GM18505 (cell line): ENCODE measurements around the gene PKNOX2.

Experiments used
- ATAC-seq: cut with Tn5 transposase; IDR thresholded peaks from one replicate; pipeline ENCODE4 v1.9.1; 2021; ENCODE audit not compliant: unreplicated experiment
- POLR2A ChIP-seq: IDR thresholded peaks from 4 replicates; pipeline ENCODE4 v1.6.1; 2011; ENCODE audit warnings: borderline replicate concordance; ENCODE audit not compliant: insufficient read depth, insufficient read length; ENCODE audit errors: extremely low read depth

The PKNOX2 gene

GRCh38 chr11:125320347-125321076, 156.0 kb downstream of the PKNOX2 start:
- TF ChIP-seq POLR2A, result no peak
- no peak for ATAC-seq

GRCh38 chr11:125322289-125322688, 157.7 kb downstream of the PKNOX2 start:
- TF ChIP-seq POLR2A, result no peak
- ATAC-seq, result no peak

- TF ChIP-seq POLR2A, result no peak
- no peak for ATAC-seq
These were observed 160.6 kb downstream of the PKNOX2 start for GRCh38 chr11:125325196-125325595.

DNA sequence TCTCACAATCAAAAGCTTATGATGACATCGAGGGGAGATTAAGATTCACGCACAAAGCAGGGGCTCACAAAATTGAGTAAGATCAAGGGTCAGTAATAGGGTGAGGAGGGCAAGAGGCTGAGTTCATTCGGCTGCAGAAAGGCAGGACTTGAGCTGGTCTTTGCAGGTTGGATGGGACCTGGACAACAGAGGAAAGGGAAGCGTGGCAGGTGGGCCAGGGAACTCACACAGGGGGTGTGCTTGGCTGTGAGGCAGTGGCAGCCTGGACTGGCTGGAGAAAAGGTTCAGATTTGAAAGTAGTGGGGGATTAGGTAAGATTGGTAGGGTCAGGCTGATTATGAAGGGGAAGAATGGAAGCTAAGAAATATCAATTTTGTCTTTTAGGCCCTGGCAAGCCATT, 161.6 kb downstream of the PKNOX2 start:
- TF ChIP-seq POLR2A, result no peak

GRCh38 chr11:125327518-125328224, 163.1 kb downstream of the PKNOX2 start:
- no peak for TF ChIP-seq POLR2A
- no peak for ATAC-seq

More for the DNA sequence above, 161.6 kb downstream of the PKNOX2 start:
- ATAC-seq, result no peak

DNA sequence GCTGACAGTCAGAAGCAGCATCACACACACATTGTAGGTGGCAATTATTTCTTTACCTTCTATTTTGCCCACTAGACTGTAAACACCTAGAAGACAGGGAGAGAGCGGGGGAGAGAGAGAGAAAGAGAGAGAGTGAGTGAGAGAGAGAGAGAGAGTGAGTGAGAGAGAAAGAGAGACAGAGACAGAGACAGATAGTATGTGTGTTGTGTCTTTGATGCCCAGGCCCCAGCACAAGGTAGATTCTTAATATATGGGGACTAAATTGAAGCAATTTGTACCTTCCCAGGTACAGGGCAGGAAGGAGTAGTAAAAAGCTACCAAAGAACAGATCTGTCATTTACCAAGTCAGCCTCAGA, 163.7 kb downstream of the PKNOX2 start:
- TF ChIP-seq POLR2A, result no peak
- ATAC-seq, result no peak

- ATAC-seq, result no peak
These were observed 165.2 kb downstream of the PKNOX2 start for GRCh38 chr11:125329786-125330185.

DNA sequence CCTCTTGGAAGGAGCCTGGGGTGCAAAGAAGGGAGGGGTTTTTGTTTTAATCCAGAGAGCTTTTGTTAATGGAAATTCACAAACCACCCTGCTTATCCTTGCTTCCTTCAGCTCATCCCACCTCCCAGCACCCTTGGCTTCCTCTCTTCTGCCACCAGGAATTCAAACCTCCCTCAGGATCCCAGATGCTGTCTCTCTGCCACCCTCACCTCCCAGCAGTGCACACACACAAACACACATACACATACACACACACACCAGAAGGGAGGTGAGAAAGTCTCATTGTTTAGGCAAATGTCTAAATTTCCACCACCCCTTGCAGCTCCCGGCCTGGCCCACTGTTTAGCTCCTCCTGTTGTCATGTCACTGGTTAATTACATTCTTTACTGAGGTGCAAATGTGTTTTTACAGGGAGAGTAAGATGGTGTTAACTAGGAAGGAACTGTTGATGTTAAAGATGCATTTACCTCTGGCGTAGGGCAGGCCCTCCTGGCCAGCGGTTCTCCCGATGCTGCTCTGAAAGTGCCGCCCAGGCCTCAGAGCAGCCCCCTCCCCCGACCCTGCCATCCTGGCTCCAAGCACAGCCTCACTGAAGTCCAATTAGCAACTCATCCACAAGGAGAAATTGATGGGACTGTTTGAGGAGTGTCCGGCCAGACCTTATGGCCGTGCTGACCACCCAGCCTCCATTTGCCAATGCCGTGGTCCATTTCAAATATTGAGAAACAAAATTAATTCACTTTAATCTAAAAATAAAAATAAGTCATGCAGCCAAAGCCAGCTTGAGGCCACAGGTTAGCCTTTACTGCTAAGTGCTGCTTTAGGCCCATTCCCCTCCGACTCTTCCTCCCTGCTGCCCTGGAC, 166.1 kb downstream of the PKNOX2 start:
- no peak for ATAC-seq
- TF ChIP-seq POLR2A, result no peak

More at GRCh38 chr11:125329786-125330185, 165.2 kb downstream of the PKNOX2 start:
- TF ChIP-seq POLR2A, result no peak

GRCh38 chr11:125331357-125332035, 166.9 kb downstream of the PKNOX2 start:
- TF ChIP-seq POLR2A, result no peak
- no peak for ATAC-seq

GRCh38 chr11:125332821-125333220, 168.3 kb downstream of the PKNOX2 start:
- ATAC-seq, result no peak
- TF ChIP-seq POLR2A, result no peak

DNA sequence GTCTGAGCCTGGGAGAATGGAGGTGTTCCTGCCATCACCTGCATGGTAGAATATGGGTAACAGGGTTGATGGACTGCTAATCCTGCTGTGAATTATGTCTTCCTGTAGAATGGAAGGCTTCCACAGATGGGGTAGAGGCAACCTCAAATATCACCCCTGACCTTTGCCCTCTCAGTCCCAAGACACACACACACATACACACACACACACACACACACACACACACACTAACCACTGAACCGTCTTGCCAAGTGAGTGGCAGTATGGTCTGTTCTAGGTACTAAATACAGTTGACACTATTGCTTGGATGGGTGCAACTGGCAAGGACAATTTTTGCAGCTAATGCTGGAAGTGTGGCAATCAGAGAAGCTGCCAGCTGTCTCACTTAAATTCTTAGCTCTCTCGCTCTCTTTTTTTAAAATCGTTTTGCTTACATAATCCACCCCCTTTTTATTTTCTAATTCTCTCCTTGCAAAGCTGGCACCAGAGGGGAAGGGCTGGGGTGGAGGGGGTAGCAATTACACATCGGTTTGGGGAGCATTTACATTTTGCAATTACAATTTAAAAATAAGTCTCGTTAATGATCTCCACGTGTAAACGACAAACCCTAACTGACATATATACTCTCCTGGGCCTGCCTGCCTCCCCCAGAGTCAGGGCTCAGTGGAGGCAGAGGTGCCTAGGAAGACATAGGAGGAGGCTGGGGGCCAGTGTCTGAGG, 169.0 kb downstream of the PKNOX2 start:
- no peak for TF ChIP-seq POLR2A
- ATAC-seq, result no peak

DNA sequence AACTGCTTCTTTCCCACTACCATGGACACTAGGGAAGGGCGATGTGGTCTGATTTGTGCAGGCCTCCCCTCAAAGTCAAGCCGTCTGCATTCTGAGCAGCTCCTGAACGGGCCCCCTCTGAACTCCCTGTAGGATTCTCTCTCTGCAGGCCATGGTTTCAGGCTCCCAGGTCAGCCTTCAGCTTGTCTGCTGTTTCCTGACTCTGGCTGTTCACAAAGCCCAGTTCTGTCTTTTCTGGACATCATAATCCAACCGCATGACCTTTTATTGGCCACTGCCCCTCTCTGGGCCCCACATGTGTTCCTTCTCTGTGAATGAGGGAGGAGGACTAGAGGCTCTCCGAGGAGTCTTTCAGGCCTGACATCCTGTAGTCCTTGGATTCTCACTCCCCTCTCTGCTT, 170.6 kb downstream of the PKNOX2 start:
- ATAC-seq, result no peak
- no peak for TF ChIP-seq POLR2A
